Measurements from ENCODE around the gene TROAP.

The TROAP gene

GRCh38 chr12:49288922-49289555 is 34.0 kb upstream of the TROAP start:
- Mint-ChIP-seq H3K4me1 (no peaks in the 10 kb centered on the region), H3K27me3 (peaks cover 24% of the 10 kb centered on the region), H3K36me3 (no peaks in the 10 kb centered on the region), H3K9me3 (no peaks in the 10 kb centered on the region), H3K4me3 (no peak overlapping the region), H3K27ac (no peak overlapping the region)

GRCh38 chr12:49292729-49293055 is 30.4 kb upstream of the TROAP start:
- Mint-ChIP-seq H3K27me3 (peaks cover 27% of the 10 kb centered on the region), H3K36me3 (no peaks in the 10 kb centered on the region), H3K4me3 (no peak overlapping the region), H3K4me1 (peaks cover 16% of the 10 kb centered on the region), H3K9me3 (no peaks in the 10 kb centered on the region), H3K27ac (no peak overlapping the region)

GRCh38 chr12:49293056-49293956 is 29.7 kb upstream of the TROAP start:
- peaks cover 26% of the 10 kb centered on the region for H3K27me3 Mint-ChIP-seq
- no peak overlapping the region for H3K27ac Mint-ChIP-seq

GRCh38 chr12:49294086-49294803 is 28.8 kb upstream of the TROAP start:
- peaks cover 19% of the 10 kb centered on the region for H3K4me1 Mint-ChIP-seq
- no peaks in the 10 kb centered on the region for H3K9me3 Mint-ChIP-seq
- H3K4me3 Mint-ChIP-seq: no peak overlapping the region
- H3K27ac Mint-ChIP-seq: no peak overlapping the region
- H3K36me3 Mint-ChIP-seq: no peaks in the 10 kb centered on the region
- H3K27me3 Mint-ChIP-seq: peaks cover 26% of the 10 kb centered on the region

More at GRCh38 chr12:49293056-49293956, 29.7 kb upstream of the TROAP start:
- Mint-ChIP-seq H3K9me3 (no peaks in the 10 kb centered on the region), H3K4me1 (peaks cover 19% of the 10 kb centered on the region), H3K36me3 (no peaks in the 10 kb centered on the region), H3K4me3 (no peak overlapping the region)

- H3K9me3 Mint-ChIP-seq: no peaks in the 10 kb centered on the region
- peaks cover 19% of the 10 kb centered on the region for H3K4me1 Mint-ChIP-seq
- peaks cover 26% of the 10 kb centered on the region for H3K27me3 Mint-ChIP-seq
- H3K36me3 Mint-ChIP-seq: no peaks in the 10 kb centered on the region
- no peak overlapping the region for H3K27ac Mint-ChIP-seq
- H3K4me3 Mint-ChIP-seq: no peak overlapping the region
Observed at GRCh38 chr12:49294804-49295081, 28.3 kb upstream of the TROAP start.

- peaks cover 19% of the 10 kb centered on the region for H3K4me1 Mint-ChIP-seq
- no peaks in the 10 kb centered on the region for H3K36me3 Mint-ChIP-seq
- H3K27me3 Mint-ChIP-seq: peaks cover 26% of the 10 kb centered on the region
- no peaks in the 10 kb centered on the region for H3K9me3 Mint-ChIP-seq
- no peak within 1 kb of the TSS for H3K27ac Mint-ChIP-seq
- H3K4me3 Mint-ChIP-seq: no peak within 1 kb of the TSS
Observed at GRCh38 chr12:49295082-49295936, 27.7 kb upstream of the TROAP start, which contains the start of gene PRPH. Gene PRPH (plus strand): TSS chr12:49295147. CDS start chr12:49295201, 54 bp downstream.

GRCh38 chr12:49296034-49296835 is 26.8 kb upstream of the TROAP start:
- Mint-ChIP-seq H3K9me3 (no peaks in the 10 kb centered on the region), H3K4me1 (peaks cover 19% of the 10 kb centered on the region), H3K36me3 (no peaks in the 10 kb centered on the region), H3K27ac (no peak overlapping the region), H3K4me3 (peak overlapping the region; percentile 64), H3K27me3 (peaks cover 30% of the 10 kb centered on the region)

GRCh38 chr12:49296836-49297694 is 26.0 kb upstream of the TROAP start:
- Mint-ChIP-seq H3K36me3 (no peaks in the 10 kb centered on the region), H3K27ac (no peak overlapping the region), H3K4me3 (peak overlapping the region; percentile 64), H3K4me1 (peaks cover 19% of the 10 kb centered on the region), H3K27me3 (peaks cover 28% of the 10 kb centered on the region), H3K9me3 (no peaks in the 10 kb centered on the region)

GRCh38 chr12:49297695-49298060 is 25.4 kb upstream of the TROAP start:
- H3K9me3 Mint-ChIP-seq: no peaks in the 10 kb centered on the region
- H3K36me3 Mint-ChIP-seq: no peaks in the 10 kb centered on the region
- peak overlapping the region; percentile 44 for H3K4me3 Mint-ChIP-seq
- H3K27ac Mint-ChIP-seq: peak overlapping the region; percentile 46
- peaks cover 19% of the 10 kb centered on the region for H3K4me1 Mint-ChIP-seq
- H3K27me3 Mint-ChIP-seq: peaks cover 29% of the 10 kb centered on the region

- H3K27me3 Mint-ChIP-seq: peaks cover 34% of the 10 kb centered on the region
- peaks cover 19% of the 10 kb centered on the region for H3K4me1 Mint-ChIP-seq
- H3K36me3 Mint-ChIP-seq: no peaks in the 10 kb centered on the region
- no peak overlapping the region for H3K4me3 Mint-ChIP-seq
- peak overlapping the region; percentile 46 for H3K27ac Mint-ChIP-seq
- H3K9me3 Mint-ChIP-seq: no peaks in the 10 kb centered on the region
Observed at GRCh38 chr12:49298160-49298559, 24.9 kb upstream of the TROAP start.

- H3K4me1 Mint-ChIP-seq: peaks cover 12% of the 10 kb centered on the region
- no peaks in the 10 kb centered on the region for H3K9me3 Mint-ChIP-seq
- H3K27ac Mint-ChIP-seq: no peak overlapping the region
- no peak overlapping the region for H3K4me3 Mint-ChIP-seq
- H3K27me3 Mint-ChIP-seq: peaks cover 31% of the 10 kb centered on the region
- no peaks in the 10 kb centered on the region for H3K36me3 Mint-ChIP-seq
Observed at GRCh38 chr12:49301760-49302159, 21.3 kb upstream of the TROAP start.

GRCh38 chr12:49304161-49304560 is 18.9 kb upstream of the TROAP start:
- H3K27me3 Mint-ChIP-seq: peaks cover 24% of the 10 kb centered on the region
- H3K36me3 Mint-ChIP-seq: no peaks in the 10 kb centered on the region
- H3K4me3 Mint-ChIP-seq: no peak overlapping the region
- H3K9me3 Mint-ChIP-seq: no peaks in the 10 kb centered on the region
- H3K27ac Mint-ChIP-seq: no peak overlapping the region
- H3K4me1 Mint-ChIP-seq: no peaks in the 10 kb centered on the region

GRCh38 chr12:49305762-49306510 is 17.1 kb upstream of the TROAP start:
- no peaks in the 10 kb centered on the region for H3K9me3 Mint-ChIP-seq
- H3K27ac Mint-ChIP-seq: no peak overlapping the region
- H3K4me1 Mint-ChIP-seq: no peaks in the 10 kb centered on the region
- H3K27me3 Mint-ChIP-seq: peaks cover 27% of the 10 kb centered on the region
- H3K36me3 Mint-ChIP-seq: no peaks in the 10 kb centered on the region
- no peak overlapping the region for H3K4me3 Mint-ChIP-seq
